ENCODE results near the gene HSP90AA1.

DNA sequence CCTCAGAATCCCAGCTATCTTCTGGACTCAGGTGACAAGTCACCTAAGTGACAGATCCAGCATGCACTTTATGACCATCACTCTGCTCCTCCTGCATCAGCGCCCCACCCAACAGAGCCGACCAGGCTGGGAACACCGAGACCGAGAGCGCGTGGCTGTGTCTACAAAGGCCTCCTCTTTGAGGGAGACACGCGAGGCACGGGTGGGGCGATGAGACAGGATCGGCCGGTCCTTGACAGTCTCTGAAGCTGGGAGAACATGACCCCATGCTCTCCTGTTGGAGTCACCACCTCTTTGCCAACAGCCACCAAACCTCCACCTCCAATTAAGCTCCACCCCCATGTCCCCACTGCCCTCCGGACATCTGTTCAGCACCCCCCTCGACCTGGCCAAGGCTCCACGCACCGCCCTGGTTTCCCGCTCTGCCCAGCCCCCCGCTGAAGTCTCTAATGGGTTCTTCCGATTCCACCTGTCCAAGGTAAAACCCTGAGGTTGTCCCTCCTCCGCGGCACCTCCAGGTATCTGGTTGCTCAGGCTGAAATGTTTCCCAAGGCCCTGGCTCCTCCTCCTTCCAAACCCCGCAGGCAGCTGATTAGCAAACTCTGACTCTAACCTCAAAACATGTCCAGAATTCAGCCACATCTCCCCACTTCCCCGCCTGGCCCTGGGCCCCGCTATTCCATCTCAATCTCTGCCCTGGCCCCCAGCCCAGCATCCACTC, 31.5 kb downstream of the HSP90AA1 start:
- TF ChIP-seq, protein P1, sequence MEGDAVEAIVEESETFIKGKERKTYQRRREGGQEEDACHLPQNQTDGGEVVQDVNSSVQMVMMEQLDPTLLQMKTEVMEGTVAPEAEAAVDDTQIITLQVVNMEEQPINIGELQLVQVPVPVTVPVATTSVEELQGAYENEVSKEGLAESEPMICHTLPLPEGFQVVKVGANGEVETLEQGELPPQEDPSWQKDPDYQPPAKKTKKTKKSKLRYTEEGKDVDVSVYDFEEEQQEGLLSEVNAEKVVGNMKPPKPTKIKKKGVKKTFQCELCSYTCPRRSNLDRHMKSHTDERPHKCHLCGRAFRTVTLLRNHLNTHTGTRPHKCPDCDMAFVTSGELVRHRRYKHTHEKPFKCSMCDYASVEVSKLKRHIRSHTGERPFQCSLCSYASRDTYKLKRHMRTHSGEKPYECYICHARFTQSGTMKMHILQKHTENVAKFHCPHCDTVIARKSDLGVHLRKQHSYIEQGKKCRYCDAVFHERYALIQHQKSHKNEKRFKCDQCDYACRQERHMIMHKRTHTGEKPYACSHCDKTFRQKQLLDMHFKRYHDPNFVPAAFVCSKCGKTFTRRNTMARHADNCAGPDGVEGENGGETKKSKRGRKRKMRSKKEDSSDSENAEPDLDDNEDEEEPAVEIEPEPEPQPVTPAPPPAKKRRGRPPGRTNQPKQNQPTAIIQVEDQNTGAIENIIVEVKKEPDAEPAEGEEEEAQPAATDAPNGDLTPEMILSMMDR (IDR thresholded peaks at IDR 0.05; ENCODE audit: borderline replicate concordance, extremely low read depth, low read length, poor library complexity, severe bottlenecking), result no peak
- no peak for TF ChIP-seq EZH2 (IDR thresholded peaks at IDR 0.05; ENCODE audit: borderline replicate concordance, low read depth, low read length, severe bottlenecking)
